SU-DHL-6 (cell line): ENCODE results near the gene TMPRSS13.

ENCODE experiments used
- H2AFZ ChIP-seq: fragments of 200-600 bp; sonication (generic); 2 replicates; pipeline ENCODE4 v1.6.1; 2014; ENCODE audit warnings: low read depth, mild to moderate bottlenecking, moderate library complexity, mixed read lengths, antibody characterized with exemption, low read length; ENCODE audit not compliant: severe bottlenecking
- H3F3A ChIP-seq: fragments of 200-600 bp; shearing (Covaris generic); 2 replicates; pipeline ENCODE4 v1.6.0; 2016; ENCODE audit warnings: antibody characterized with exemption, mild to moderate bottlenecking; ENCODE audit not compliant: insufficient read depth
- H3K27ac ChIP-seq: fragments of 200-600 bp; sonication (generic); 2 replicates; pipeline ENCODE4 v1.5.1; 2016; ENCODE audit warnings: low read depth, mild to moderate bottlenecking, low read length, moderate library complexity, mixed read lengths
- H3K27me3 ChIP-seq: fragments of 200-600 bp; sonication (generic), shearing (Covaris generic); 2 replicates; pipeline ENCODE4 v1.6.0; 2014; ENCODE audit warnings: mild to moderate bottlenecking, low read length
- H3K36me3 ChIP-seq: fragments of 200-600 bp; sonication (generic); 2 replicates; pipeline ENCODE4 v1.6.1; 2014; ENCODE audit warnings: mild to moderate bottlenecking, low read length, mixed read lengths
- H3K4me2 ChIP-seq: fragments of 300-600, 200-600 bp; shearing (Covaris generic), sonication (generic); 2 replicates; pipeline ENCODE4 v1.6.0; 2014; ENCODE audit warnings: low read length, low read depth, mild to moderate bottlenecking; ENCODE audit not compliant: poor library complexity, severe bottlenecking
- H3K4me3 ChIP-seq: fragments of 200-600 bp; sonication (generic); 2 replicates; pipeline ENCODE4 v1.5.1; 2014; ENCODE audit warnings: antibody characterized with exemption, low read length, mild to moderate bottlenecking, mixed read lengths; ENCODE audit not compliant: insufficient read depth, poor library complexity, severe bottlenecking
- H3K79me2 ChIP-seq: fragments of 200-600 bp; sonication (generic); 2 replicates; pipeline ENCODE4 v1.6.1; 2014; ENCODE audit warnings: mild to moderate bottlenecking, low read length, moderate library complexity; ENCODE audit not compliant: insufficient read depth
- H3K9ac ChIP-seq: fragments of 200-600 bp; sonication (generic); 2 replicates; pipeline ENCODE4 v1.7.0; 2014; ENCODE audit warnings: mild to moderate bottlenecking, low read length
- H3K9me2 ChIP-seq: fragments of 200-600 bp; sonication (generic); replicated peaks from 2 replicates; pipeline ENCODE4 v1.6.1; 2014; ENCODE audit warnings: low read length; ENCODE audit not compliant: insufficient read depth
- H3K9me3 ChIP-seq: fragments of 200-600 bp; sonication (generic); 2 replicates; pipeline ENCODE4 v1.6.1; 2014; ENCODE audit warnings: low read length, mixed read lengths; ENCODE audit not compliant: insufficient read depth
- H4K20me1 ChIP-seq: fragments of 200-600 bp; sonication (generic); 2 replicates; pipeline ENCODE4 v1.6.1; 2014; ENCODE audit warnings: low read depth, mild to moderate bottlenecking, antibody characterized with exemption, low read length, moderate library complexity, mixed read lengths
- EZH2phosphoT487 ChIP-seq: fragments of 200-600 bp; sonication (generic), shearing (Covaris generic); conservative IDR thresholded peaks from 2 replicates; pipeline ENCODE4 v1.6.1; 2018; ENCODE audit warnings: mild to moderate bottlenecking, antibody characterized with exemption, low read length, moderate library complexity, mixed read lengths
- TF ChIP-seq, protein P1 (sequence below): fragments of 200-600 bp; sonication (generic); IDR thresholded peaks from one replicate; pipeline ENCODE4 v1.5.1; 2017; ENCODE audit warnings: antibody characterized with exemption, mild to moderate bottlenecking, low read length, moderate library complexity; ENCODE audit not compliant: insufficient read depth, poor library complexity, severe bottlenecking

TMPRSS13 gene

DNA sequence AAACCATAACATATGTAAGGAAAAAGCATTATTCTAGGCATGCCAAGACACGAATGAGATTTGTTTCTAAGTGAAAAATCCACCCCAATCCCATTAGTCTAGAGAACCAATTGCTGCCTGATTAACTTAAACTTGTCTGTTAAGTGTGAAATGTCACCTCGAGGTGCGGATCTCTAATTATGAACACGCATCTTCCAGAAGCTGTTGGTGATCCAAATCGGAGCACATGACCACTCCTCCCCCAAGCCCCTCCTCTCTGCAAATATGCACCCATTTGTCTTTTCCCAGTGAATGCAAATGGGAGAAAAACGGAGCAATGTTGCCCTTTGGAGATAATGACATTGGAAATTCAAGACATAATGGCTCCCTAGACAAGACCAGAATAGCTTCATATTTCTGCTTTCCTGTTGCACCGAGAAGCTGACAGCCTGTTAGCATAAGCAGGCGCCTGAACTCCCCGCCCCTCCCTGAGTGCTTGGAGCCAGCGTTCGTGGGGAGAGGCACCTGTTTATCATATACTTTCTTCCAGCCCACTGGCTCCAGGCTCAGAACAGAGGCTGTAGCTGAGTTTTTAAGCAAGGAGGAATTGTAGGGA lies 46.8 kb downstream of the TMPRSS13 start:
- Histone ChIP-seq H3K9me3 (no peaks in the 10 kb centered on the region), H3K27me3 (no peaks in the 10 kb centered on the region), H3F3A (no peaks in the 10 kb centered on the region), H3K79me2 (no peaks in the 10 kb centered on the region), H3K4me2 (no peak overlapping the region), H3K9me2 (no peaks in the 10 kb centered on the region), H4K20me1 (no peaks in the 10 kb centered on the region), H2AFZ (no peak overlapping the region), H3K4me3 (no peak overlapping the region), H3K9ac (no peak overlapping the region), H3K27ac (no peak overlapping the region), H3K36me3 (no peaks in the 10 kb centered on the region)
- TF ChIP-seq, protein P1, sequence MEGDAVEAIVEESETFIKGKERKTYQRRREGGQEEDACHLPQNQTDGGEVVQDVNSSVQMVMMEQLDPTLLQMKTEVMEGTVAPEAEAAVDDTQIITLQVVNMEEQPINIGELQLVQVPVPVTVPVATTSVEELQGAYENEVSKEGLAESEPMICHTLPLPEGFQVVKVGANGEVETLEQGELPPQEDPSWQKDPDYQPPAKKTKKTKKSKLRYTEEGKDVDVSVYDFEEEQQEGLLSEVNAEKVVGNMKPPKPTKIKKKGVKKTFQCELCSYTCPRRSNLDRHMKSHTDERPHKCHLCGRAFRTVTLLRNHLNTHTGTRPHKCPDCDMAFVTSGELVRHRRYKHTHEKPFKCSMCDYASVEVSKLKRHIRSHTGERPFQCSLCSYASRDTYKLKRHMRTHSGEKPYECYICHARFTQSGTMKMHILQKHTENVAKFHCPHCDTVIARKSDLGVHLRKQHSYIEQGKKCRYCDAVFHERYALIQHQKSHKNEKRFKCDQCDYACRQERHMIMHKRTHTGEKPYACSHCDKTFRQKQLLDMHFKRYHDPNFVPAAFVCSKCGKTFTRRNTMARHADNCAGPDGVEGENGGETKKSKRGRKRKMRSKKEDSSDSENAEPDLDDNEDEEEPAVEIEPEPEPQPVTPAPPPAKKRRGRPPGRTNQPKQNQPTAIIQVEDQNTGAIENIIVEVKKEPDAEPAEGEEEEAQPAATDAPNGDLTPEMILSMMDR, result no peak
- TF ChIP-seq EZH2phosphoT487, result no peak

DNA sequence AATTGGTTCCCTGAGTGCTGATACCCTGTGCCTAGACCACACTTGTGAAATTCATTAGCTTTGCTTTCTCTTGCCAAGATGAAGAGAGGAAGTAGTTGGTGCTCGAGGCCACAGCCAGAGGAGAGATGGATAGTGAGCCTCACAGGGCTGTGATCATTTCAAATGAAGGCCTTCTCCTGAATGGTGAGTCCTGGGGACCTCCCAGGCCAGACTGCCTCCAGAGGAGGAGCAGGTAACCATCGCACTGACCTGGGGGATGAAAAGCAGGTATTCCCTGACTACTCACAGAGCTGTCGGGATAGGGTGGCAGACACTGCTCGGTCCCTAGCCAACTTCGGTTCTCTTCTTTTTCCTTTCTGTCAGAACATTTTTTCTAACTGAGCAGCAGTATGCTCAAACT lies 48.0 kb downstream of the TMPRSS13 start:
- no peaks in the 10 kb centered on the region for H3K9me3 ChIP-seq
- no peak overlapping the region for H3K9ac ChIP-seq
- no peaks in the 10 kb centered on the region for H4K20me1 ChIP-seq
- TF ChIP-seq EZH2phosphoT487, result no peak
- TF ChIP-seq, protein P1, result no peak
- H3K27me3 ChIP-seq, result no peaks in the 10 kb centered on the region
- H3K4me3 ChIP-seq, result no peak overlapping the region
- H3K79me2 ChIP-seq, result no peaks in the 10 kb centered on the region
- no peak overlapping the region for H3K4me2 ChIP-seq
- no peak overlapping the region for H3K27ac ChIP-seq
- no peaks in the 10 kb centered on the region for H3K9me2 ChIP-seq
- no peaks in the 10 kb centered on the region for H3F3A ChIP-seq
- H2AFZ ChIP-seq, result no peak overlapping the region
- H3K36me3 ChIP-seq, result no peaks in the 10 kb centered on the region

DNA sequence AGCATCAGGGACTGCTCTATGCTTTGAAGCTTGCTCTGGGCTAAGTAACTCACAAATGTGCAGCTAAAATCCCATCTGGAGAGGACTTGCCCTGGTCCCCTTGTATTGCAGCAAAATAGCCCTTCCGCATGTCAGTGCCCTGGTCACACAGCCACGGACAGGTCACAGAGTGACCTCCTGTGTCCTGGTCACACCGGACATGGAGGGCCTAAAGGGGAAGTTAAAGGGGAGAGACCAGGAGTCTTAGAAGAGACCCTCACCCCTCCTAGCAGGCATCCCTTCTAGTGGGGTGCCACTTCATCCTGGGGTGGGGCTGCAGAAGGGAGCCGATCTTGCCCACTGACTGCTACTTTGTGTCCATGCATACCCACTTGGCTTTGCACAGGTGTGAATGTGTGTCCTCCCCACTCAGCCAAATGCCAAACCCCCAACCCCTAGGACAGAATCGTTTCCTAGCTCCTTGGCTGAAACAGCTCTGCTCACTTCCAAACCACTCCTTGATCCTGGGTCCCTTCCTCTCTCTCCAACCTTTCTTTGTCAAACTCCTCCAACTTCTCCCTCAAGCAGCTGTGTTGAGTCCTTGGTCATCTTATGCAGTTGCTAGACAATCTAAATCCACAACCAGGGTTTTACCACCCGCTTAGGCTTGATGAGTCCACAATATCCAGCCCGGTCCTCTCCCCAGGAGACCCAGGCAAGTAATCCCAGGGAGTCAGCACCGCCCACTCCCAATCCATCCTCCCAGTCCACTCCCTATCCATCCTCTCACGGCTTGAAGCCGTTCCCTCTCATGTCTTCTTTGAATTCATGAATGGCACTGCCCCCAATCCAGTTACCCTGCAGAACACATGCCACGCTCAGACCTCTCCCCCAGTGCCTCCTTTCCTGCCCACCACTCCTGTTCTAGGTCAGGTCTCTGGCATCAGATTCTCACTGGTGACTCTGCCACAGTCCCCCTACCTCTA lies 49.4 kb downstream of the TMPRSS13 start:
- no peak overlapping the region for H3K4me3 ChIP-seq
- no peak overlapping the region for H2AFZ ChIP-seq
- H3K79me2 ChIP-seq, result no peaks in the 10 kb centered on the region
- no peaks in the 10 kb centered on the region for H3K36me3 ChIP-seq
- no peaks in the 10 kb centered on the region for H3K9me3 ChIP-seq
- no peak overlapping the region for H3K4me2 ChIP-seq
- no peaks in the 10 kb centered on the region for H3F3A ChIP-seq
- TF ChIP-seq, protein P1, result no peak
- TF ChIP-seq EZH2phosphoT487, result no peak
- no peaks in the 10 kb centered on the region for H3K27me3 ChIP-seq
- H3K27ac ChIP-seq, result no peak overlapping the region
- no peaks in the 10 kb centered on the region for H3K9me2 ChIP-seq
- H3K9ac ChIP-seq, result no peak overlapping the region
- H4K20me1 ChIP-seq, result no peaks in the 10 kb centered on the region
